Nucleus accumbens (tissue), 56 donors: ENCODE data around the gene EIF3D.

Source experiments
- DNase-seq, 56 donors: peaks; one replicate each; lab custom pipeline; 2025; lab: John Stamatoyannopoulos, UW

EIF3D gene

GRCh38 chr22:36528795-36529751 is at the start of gene EIF3D:
Gene EIF3D (minus strand): TSS chr22:36529166. CDS start chr22:36526121, 3,045 bp downstream.
- peak; percentile 68 to 99 (median 96) for DNase-seq

DNA sequence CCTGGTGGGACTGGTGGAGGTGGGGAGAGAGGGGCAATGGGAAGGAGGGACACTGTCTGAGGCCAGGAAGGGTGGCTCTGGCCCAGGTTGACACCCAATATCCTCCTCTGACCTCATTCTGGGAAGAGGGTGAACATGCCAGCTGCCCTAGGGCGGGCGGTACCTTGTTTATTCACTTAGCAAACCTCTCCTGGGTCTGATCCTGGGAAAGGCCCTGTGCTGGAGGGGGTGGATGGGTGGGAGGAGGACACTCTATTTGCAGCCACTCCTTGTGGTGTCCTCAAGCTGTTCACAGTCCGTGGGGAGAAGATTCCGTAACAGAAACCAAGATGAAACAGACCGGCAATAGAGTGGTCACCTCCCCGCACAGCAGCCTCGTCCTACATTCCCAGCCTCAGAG is 49.7 kb upstream of the EIF3D start:
- DNase-seq = no peak

GRCh38 chr22:36577019-36577418 is 48.1 kb upstream of the EIF3D start:
- no peak for DNase-seq

GRCh38 chr22:36574728-36575127 is 45.8 kb upstream of the EIF3D start:
- no peak for DNase-seq

- DNase-seq = no peak
Measured at GRCh38 chr22:36573815-36574363, 44.9 kb upstream of the EIF3D start.

GRCh38 chr22:36571991-36572390 is 43.0 kb upstream of the EIF3D start:
- DNase-seq = no peak

DNA sequence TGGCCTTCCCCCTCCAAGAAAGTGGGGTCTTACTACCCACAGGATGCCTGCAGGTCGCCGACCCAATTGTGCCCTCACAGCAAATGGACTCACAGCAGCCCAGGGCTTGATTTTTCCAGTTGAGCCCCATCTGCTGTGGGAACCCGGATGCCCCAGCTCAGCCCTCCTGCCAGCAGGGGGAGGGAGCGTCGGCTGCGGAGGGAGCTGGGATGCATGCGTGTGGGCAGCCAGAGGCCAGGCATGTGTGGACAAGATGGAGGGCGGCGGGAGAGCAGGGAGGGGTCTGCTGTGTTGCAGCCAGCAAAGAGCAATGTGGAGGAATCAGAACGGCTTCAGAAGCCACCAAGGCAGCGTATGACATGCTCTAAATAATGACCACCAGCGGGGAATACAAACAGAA is 41.0 kb upstream of the EIF3D start:
- DNase-seq = no peak

DNA sequence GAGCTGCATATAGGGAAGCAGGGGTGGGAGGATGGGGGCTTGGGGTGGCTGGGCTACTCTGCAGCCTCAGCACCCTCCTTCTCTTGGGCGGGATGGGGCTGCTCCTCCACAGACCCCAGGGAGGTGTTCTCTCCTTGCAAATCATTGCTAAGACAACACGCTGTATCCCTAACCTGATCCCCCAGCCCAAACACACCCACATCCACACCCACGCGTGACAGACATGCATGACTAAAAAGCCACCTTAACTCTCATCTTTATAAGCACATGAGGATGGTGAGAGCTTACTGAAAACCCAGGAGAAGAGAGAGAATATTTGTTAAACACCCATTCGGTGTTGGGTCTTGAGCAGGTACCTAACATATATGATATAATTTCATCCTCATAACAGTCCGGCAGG is 39.9 kb upstream of the EIF3D start:
- no peak for DNase-seq

DNA sequence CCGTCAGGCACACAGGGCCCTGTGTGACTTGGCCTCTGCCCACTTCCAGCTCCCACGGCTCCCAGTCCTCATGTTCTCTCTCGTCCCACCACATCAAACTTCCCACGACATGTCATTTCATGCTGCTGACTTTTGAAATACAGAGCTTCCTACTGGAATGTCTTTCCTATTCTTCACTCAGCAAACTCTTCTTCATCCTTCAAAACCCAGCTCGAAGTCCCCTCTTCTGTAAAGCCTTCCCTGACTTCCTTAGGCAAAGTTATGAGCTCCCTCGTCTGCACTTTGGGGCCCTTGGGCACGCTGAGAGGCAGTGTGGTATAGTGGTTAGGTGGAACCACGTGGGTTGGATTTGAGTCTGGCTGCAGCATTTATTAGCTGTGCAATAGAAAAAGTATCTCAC is 37.8 kb upstream of the EIF3D start:
- DNase-seq = no peak

- DNase-seq = no peak
Measured at GRCh38 chr22:36565686-36566085, 36.7 kb upstream of the EIF3D start.

DNA sequence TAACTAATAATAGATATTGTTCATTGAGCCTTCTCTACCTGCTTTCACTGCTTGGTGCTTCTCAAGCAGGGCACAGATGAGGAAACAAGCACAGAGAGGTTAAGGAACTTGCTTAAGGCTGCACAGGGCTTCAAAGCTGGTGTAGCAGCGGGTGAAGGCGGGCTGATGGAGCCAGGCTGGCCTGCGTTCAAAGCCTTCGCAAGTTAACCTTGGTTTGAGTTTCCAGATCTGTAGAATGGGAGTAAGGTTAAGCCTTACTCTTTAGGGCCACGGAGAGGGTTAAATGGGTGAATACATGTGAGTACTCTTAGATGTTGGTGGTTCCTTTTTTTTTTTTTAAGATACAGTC is 36.2 kb upstream of the EIF3D start:
- no peak for DNase-seq

DNA sequence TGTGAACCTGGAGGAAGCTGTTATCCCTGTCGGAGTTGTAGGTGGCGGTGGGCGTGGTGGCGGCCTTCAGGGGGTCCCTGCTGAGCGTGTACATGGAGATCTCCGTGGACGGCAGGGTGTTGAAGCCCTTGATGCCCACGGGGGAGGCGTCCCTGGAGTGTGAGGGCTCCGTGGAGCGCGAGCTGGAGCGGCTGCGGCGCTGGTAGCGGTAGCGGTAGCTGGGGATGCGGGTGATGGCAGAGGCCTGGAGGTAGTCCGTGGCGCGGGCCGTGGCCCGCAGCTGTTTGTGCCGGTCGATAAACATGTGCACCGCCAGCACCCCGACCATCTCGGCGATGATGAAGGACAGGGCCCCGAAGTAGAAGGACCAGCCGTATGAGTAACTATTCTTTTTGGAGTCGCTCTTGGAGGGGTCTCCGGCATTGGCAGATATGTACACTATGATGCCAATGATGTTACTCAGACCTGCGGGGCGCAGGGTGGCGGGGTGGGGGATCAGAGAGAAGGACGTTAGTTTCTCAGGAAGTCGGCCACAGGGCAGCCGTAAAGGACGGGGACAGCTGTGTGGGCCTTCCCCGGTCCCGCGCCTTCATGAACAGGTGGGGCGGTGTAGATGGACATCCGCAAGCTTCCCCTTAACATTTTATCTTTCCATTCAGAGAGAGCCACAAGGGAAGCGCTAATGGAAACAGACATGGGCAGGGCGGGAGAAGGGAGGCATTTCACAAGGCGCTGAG is 35.6 kb upstream of the EIF3D start:
- no peak for DNase-seq

- DNase-seq = no peak
Measured at GRCh38 chr22:36563898-36564297, 34.9 kb upstream of the EIF3D start.

- no peak for DNase-seq
Measured at GRCh38 chr22:36563444-36563843, 34.5 kb upstream of the EIF3D start.

GRCh38 chr22:36563001-36563400 is 34.0 kb upstream of the EIF3D start:
- no peak for DNase-seq

- DNase-seq = no peak
Measured at GRCh38 chr22:36562261-36562835, 33.4 kb upstream of the EIF3D start.

GRCh38 chr22:36561291-36561811 is 32.4 kb upstream of the EIF3D start:
- no peak for DNase-seq

- no peak for DNase-seq
Measured at GRCh38 chr22:36560001-36560400, 31.0 kb upstream of the EIF3D start.

GRCh38 chr22:36554098-36554497 is 25.1 kb upstream of the EIF3D start:
- no peak for DNase-seq

DNA sequence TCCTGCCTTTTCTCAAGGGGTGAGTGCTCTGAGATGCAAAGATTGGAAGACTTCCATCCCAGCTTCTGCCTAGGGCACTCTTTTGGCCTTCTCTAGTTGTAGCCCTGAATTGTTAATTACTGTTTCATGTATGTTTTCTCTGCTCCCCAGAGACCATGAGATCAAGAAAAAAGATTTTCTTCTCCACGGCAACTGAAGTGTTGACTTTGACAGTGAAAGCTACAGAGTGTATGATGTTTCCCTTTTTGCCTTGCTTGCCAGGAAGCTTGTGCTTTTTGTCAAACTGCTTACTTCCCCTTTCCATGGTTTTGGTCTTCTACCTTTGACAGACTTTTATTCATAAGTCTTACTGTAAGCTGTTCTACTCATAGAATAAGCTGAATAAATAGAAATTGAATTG is 23.3 kb upstream of the EIF3D start:
- DNase-seq = no peak
